Activated naive CD4-positive, alpha-beta T cell treated with Interleukin-2 at 50 U/mL for 16 hours (primary cell): ENCODE results near the gene EPHA4.

Experiments used
- DNase-seq: peaks from one replicate; pipeline ENCODE4 v3.0.0-alpha.2; 2020

Gene EPHA4

DNA sequence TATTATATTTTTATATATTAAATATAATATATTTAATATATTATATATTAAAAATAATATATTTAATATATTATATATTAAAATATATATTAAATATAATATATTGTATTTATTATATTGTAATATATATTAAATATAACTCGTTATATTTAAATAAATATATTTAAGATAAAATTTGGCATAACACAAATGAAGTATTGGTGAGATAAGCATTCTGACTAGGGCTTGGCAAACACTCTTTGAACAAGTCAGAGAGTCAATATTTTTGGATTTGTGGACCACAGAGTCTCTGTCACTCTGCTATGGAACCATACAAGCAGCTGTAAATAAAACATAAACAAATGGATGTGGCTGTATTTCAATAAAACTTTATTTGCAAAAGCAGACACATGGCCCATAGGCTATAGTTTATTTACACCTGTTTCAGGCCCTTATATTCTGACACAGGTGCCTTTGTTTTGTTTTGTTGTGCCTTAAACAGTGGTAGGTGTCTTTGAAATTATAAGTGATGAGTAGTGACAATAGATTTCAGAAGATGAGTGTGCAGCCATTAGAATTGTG lies 190.1 kb downstream of the EPHA4 start:
- no peak for DNase-seq

DNA sequence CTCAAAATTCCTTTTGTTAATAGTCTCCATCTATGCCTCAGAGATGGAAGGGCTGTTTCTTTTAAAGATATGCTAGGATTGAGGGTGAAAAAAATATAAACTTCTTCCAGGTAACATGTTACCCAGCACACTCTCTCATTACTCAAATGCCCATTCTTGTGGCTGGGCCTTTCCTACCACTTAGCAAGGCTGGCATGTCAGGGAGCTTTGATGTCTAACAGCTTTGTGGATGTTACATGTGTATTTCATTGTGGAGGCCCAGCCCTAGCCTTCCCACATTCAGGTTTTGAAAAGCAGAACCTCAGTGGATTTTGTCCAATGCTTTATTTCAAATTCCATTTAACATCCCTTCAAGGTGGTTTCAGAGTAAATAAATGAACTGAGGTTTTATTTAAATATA lies 191.4 kb downstream of the EPHA4 start:
- DNase-seq: no peak

GRCh38 chr2:221380062-221380461 lies 192.0 kb downstream of the EPHA4 start:
- DNase-seq: no peak

- no peak for DNase-seq
Measured at GRCh38 chr2:221377597-221377996, 194.5 kb downstream of the EPHA4 start.

DNA sequence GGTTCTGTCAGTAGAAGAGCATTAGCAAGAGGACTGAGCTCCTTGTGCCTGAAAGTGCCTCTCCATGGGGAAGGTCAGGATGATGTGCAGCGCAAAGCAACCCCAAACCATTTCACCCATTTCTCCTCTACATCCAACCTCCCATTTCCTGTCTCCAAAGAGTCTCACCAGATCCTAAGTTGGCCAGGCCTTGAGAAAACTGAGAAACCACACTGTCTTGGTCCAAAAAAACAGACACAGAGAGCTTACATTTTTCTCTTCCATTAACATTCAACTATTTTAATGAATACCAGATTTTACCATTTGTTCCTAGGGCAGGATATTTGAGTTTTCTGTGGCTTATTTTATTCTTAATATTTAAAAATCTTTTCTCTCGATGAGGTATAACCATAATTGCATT lies 195.0 kb downstream of the EPHA4 start:
- DNase-seq: no peak

DNA sequence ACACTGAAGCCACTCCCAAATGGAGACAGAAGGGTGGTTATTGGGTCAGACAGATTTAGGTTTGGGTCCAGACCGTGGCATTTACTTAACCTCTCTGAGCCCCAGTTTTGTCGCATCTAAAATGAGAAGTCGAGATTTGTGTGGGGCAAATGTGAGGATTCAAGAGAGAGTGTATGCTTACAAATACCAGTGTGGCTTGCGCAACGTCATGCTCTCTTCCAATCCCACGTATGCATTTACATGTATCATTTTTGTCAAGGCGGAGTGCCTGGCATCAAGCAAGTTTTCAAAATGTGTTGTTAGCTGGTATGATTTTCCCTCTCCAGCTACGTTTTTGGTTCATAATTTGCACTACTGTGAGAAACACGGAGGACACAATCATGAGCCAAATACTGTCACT lies 197.9 kb downstream of the EPHA4 start:
- DNase-seq: no peak

DNA sequence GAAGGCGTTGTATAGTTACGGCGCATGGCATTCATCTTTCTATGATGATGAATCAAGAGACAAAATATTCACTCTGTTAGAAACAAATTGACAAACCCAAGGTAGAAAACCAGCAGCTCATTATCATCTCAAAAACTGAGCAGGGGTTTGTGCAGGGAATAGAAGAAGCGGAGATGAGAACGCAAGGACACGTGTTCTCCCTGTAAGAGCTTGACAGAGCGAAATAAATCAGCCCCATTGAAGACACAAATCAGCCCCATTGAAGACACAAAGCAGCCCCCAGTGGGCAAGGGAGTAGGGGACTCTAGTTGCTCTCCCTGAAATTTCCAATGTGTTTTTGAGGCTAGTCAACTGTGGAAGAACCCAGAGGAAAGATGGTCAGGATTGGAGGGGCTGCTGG lies 199.2 kb downstream of the EPHA4 start:
- no peak for DNase-seq

- DNase-seq: no peak
Measured at GRCh38 chr2:221372159-221372884, 199.8 kb downstream of the EPHA4 start.

- DNase-seq: no peak
Measured at GRCh38 chr2:221371347-221371746, 200.8 kb downstream of the EPHA4 start.

DNA sequence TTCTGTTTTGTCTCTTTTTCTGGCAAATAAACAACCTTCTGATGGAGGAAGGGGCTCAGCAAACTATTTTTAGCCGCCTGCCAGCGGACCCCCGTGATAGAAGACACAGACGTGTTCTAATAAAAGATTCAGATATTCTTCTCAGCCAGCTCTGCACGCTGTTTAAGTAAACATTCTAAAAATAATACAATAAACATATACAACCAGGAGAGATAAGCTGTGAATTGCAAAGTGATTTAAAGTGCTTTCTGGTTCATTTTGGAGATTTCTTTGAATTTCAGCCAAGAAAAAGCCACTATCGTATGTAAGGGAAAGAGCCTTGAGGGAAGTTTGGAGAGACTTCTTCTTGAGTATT lies 201.3 kb downstream of the EPHA4 start:
- DNase-seq: no peak

DNA sequence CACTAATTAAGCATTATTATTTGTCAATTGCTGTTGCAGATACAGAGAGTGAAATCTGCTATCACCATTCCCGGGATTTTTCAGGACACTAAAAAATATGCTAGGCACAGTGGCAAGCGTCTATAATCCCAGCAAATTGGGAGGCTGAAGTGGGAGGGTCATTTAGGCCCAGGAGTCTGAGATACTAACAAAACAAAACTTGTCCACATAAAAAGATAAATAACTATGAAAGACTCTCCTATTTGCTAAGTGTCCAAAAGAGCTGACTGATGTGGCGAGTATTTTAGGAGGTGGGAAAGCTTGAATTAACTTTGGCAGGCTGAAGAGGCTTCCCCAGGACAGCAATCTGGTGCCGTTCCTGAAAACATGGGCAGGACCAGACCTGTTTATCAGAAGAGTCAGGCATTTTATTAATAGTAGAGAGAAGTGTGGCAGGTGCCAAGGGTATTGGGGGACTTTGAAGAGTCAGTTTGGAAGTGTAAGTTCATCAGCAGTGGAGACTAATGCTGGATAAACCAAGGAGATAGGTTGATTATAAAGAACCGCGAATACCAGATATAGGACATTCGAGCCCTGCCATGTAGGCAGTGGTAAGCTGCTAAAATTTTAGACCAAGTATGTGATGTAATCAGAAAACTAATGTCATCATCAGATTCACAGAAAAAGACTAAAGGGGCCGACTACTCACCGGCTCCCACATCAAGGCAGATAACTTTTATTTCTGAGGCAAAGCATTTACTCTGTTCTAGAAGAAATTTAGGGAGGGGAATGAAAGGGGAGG lies 201.8 kb downstream of the EPHA4 start:
- DNase-seq: no peak
